ENCODE measurements around the gene OSBPL9.

Gene OSBPL9

DNA sequence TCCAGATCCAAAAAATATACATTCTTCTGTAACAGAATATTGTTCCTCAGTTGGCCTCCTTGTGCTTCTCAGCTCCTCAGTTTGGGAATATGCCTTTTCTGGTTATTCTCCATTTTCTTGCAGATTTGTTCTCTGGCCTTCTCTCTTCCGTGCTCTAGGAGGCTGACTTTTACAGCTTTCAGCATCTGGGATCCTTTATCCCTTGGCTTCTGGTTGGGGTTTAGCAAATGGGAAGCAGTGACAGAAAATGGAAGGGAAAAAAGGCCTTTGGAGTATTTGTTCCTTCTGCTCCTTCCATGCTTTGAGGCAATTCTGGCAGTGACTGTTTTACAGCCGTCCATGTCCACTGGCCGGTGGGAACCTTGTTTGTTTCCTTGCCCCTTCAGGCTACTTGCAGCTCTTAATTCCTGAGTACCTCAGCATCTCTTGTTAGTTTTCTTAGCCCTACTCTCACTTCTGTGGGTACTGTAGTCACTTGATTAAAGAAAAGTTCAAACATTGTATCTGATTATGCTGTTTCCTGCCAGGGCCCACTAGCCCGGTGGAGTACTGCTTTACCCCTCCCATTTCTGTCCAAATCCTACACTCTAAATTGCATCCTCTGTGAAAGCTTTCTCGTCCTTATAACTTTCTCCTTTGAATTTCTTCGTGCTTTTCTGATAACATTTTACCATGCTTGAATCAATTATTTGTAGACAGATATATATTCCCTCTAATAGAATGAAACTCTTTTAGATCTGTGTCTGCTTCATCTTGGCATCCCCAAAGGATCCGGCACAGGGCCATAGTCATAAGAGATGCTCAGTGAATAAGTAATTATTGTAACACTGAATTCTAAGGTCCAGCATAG, 118.2 kb downstream of the OSBPL9 start:
- no peak for DNase-seq (ENCODE audit: low read depth in 1 of 2, low spot score in 1 of 2)

DNA sequence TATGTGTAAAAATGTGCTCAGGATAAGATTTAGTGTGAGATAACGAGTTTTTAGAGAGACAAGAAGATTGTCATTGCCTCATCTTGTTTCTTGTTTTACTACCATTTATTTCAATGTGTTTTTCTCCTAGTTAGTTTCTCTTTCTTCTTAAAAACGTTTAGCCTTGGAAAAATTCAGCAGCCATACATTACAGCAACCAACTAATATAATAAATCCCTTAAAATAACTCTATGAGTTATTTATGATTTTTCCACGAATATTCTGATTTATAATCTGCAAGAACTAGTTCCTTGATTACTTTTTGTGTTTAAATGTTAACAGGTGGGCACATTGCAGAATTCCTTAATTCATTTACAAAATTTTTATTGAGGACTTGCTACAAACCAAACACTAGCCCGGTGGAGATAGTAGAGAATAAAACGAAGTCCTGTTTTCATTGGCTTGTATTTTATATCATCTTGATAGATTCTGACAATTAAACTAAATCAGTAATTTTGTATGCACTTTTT, 118.9 kb downstream of the OSBPL9 start:
- DNase-seq (ENCODE audit: low read depth in 1 of 2, low spot score in 1 of 2) = no peak

DNA sequence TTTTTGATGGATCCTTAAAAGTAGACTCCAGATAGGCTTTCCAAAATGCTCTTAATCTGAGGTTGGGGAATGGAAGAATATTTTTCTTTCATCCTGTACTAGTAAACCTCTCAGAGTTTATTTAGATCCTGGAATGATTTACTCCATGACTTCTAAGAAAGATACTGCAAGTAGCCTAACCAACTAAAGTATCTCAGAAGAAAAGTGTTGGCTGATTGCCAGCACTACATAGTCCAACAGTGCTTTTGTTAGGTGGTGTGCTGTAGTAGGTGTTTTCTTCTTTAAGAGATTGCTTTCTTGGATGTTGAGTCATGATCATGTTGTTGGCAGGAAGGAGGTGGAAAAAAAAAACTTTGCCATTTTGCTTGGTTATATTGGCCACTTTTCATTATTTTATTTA, 119.8 kb downstream of the OSBPL9 start:
- DNase-seq (ENCODE audit: low read depth in 1 of 2, low spot score in 1 of 2) = no peak

DNA sequence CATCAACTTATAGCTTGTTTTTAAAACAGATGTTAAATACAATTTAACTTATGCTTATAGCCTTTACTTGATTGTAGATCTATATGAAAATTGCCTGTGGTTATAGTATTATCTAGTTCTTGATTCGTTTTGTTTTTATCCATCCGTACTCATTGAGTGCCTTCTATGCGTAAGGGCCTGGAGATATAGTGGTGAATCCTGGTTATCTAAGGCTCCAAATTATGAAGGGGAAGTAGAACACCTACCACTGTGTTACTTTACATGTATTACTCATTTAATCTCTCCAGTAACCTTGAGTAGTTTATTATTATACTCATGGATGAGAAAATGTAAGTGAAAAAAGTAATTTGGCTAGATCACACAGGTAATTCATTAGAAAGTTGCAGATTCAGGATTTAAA, 121.8 kb downstream of the OSBPL9 start:
- DNase-seq (ENCODE audit: low read depth in 1 of 2, low spot score in 1 of 2) = no peak

DNA sequence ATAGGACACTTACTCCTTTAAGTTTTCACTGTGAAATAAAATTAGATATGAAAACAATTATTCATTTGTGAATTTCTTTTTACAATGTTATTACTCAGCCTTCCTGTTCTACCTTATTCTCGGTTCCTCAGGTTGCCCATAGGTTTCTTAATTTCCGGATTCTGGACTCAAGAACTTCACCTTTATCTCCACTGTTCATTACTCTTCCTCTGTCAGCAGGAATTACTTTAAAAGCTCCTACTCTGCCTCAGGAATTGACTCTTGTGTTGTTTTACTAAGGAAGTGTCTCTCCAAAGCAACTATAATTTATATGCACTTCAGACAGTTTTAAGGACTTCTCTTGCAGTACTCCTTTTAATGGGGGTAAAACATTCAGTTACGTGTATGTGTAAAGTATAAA, 123.8 kb downstream of the OSBPL9 start:
- DNase-seq (ENCODE audit: low read depth in 1 of 2, low spot score in 1 of 2) = no peak

DNA sequence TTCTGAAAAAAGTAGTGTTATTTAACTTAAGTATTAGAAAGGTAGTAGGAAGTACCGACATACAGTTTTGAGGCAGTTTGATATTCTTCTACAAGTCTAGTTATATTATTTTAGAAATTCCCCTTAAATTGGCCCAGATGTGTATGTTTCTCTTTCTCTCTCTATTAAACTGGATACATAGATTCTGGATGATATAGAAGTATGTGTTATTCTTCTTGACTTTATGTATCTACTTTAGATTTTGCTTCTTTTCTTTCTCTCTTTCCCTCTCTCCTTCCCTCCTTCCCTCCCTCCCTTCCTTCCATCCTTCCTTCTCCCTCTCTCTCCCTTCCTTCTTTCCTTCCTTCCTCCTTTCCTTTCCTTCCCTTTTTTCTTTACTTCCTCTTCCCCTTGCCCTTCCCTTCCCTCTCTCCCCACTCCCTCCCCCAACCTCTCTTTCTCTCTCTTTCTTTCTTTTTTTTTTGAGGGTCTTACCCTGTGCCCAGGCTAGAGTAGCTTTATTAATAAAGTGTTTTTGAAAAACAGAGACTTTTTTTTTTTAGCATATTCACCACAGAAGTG, 124.3 kb downstream of the OSBPL9 start:
- DNase-seq (ENCODE audit: low read depth in 1 of 2, low spot score in 1 of 2) = no peak

DNA sequence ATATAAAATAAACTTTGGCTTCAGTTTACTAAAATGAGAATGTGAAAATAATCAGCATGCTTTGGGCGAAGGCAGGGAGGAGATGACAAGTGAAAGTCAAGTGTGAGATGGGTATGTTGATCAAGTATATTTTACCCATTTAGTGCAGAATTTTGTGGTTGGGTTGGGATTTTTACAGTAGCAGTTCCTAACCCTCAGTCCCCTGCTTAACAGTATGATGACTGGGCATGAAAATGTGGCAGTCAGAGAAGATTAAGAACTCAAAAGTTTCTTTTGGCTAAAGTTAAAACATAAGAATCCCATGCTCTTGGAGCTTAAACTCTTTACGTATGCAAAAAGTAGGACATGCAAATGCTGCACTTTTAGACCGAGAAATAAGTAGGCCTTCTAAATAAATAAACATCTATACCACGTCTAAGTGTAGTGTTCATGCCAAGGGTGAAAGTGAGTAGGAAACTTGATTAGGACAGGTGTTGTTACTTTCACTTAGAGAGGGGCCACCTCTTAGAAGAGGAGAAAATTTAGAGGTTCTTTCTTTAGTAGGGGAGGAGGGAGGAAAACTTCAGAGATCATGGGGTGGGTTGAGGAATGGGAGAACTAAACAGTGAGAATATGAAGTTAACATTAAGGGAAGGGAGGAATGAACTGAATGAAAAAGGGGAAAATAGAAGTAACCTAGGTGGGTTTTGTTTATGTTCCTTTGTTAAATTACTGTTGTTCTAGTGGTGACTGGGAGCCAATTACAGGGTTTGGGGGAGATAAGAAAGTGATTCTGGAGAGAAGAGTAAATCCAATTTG, 127.8 kb downstream of the OSBPL9 start:
- no peak for DNase-seq (ENCODE audit: low read depth in 1 of 2, low spot score in 1 of 2)

DNA sequence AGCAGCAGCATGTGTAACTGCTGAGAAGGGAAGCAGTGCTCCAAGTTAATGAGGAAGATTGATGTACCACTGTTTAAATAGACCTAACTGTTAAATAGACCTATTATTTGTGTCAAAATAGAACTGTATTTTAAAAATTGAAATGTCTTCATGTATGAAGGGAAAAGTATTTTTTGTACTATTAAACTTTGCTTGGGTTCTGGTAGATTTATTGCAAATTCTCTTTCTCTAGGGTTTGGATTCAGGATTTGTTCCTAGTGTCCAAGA, 128.3 kb downstream of the OSBPL9 start:
- DNase-seq (ENCODE audit: low read depth in 1 of 2, low spot score in 1 of 2) = no peak

DNA sequence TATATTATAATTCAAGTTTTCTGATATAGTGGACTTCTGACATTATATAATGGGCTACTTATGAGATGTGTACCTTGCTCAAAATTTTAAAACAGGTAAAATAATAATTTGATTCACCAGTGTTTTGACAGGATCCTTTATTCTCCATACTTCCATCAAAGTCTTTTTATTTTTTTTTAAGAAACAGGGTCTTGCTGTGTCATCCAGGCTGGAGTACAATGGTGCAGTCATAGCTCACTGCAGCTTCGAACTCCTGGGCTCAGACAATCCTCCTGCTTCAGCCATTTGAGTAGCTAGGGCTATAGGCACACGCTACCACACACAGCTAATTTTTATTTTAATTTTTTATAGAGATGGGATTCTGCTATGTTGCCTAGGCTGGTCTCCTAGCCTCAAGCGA, 132.3 kb downstream of the OSBPL9 start:
- DNase-seq (ENCODE audit: low read depth in 1 of 2, low spot score in 1 of 2) = no peak

DNA sequence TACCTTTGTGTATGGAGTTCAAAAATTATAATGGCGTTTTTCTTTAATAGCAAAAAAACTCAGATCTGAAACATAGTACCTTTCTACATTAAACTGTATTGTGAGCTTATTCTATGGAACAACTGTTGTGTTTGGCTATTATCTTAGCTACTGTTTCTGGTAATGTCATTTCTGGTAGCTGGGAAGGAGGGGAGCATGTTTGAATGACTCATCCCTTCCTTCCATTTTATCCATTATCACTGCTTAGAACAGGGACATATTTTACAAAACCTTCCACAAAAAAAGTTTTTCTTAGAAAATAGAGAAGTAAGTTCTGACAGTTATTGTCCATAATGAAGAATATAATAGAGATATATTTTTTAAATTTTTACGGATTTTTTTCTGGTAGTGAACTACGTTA, 133.3 kb downstream of the OSBPL9 start:
- DNase-seq (ENCODE audit: low read depth in 1 of 2, low spot score in 1 of 2) = no peak

DNA sequence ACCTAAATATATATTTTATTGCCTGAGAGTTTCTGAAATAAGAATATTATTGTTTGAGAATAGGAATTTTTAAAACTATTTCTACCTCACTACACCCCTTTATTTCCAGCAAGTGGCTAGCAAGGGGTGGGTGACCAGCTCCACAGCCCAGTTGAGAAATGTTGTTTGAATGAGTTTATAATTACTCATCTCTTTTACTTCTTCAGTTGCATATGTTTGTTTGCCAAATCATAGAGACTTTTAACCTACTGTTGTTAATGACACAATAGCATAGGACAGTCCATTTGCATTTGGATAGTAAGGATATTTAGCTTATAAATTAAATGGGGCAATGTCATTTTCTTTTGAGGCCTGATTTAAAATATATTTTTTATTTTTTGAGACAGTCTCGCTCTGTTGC, 133.8 kb downstream of the OSBPL9 start:
- no peak for DNase-seq (ENCODE audit: low read depth in 1 of 2, low spot score in 1 of 2)

DNA sequence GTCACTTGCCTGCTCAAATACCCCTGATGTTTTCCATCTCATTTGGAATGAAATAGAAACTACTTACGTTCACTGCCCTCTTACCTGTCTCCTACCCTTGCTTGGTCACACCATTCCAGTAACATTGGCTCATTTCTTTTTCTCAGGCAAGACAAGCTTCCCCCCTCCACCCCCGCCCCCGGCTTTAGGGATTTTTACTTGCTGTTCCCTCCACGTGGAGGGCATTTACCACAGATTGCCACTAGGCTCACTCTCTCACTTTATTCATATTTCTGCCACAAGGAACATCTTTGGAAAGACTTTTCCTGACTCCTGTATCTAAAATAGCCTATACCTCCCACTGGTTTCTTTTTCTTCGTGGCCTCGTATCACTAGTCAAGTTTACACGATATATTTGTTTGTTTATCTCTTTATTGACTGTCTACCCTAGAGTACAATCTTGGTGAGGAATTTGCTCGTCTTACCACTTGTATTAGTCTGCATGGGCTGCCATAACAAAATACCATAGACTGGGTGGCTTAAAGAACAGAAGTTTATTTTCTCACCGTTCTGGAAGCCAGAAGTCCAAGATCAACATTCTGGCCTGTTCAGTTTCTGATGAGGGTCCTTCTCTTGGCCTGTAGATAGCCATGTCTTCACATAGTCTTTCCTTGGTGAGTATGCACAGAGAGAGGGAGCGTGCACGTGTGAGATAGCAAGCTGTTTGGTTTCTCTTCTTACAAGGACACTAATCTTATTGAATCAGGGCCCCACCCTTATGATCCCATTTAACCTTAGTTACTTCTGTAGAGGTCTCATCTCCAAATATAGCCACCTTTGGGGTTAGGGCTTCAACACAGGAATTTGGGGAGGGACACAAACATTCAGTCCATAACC, 135.4 kb downstream of the OSBPL9 start:
- no peak for DNase-seq (ENCODE audit: low read depth in 1 of 2, low spot score in 1 of 2)

DNA sequence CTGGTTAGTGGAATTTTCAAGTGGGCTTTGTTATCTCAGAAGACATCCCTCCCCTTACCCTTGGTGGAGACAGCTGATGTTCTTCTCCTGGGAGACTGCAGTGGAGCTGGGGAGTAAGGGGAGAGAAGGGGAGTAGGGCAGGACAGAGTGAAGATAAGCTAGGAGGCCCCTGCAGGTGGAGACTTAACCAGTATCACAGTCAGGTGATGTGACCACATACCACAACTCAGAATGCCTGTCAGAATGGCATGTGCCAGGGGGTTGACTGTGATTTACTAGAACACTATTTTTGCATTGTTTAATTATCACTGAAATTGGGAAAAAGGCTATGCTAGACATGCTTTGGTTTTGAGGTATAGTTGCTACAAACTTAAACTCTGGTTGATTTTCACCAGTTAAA, 137.1 kb downstream of the OSBPL9 start:
- no peak for DNase-seq (ENCODE audit: low read depth in 1 of 2, low spot score in 1 of 2)

DNA sequence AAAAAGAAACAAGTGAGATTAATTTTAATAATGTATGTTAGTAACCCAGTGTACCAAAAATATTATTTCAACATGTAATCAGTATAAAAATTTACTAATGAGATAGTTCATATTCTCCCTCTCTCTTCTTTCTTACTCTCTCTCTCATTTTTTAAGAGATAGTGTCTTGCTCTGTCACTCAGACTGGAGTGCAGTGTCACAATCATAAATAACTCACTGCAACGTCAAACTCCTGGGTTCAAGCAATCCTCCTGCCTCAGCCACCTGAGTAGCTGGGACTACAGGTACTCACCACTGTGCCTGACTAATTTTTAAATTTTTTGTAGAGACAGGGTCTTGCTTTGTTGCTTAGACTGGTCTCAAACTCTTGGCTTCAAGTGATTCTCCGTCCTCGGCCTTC, 137.8 kb downstream of the OSBPL9 start:
- DNase-seq (ENCODE audit: low read depth in 1 of 2, low spot score in 1 of 2) = no peak

DNA sequence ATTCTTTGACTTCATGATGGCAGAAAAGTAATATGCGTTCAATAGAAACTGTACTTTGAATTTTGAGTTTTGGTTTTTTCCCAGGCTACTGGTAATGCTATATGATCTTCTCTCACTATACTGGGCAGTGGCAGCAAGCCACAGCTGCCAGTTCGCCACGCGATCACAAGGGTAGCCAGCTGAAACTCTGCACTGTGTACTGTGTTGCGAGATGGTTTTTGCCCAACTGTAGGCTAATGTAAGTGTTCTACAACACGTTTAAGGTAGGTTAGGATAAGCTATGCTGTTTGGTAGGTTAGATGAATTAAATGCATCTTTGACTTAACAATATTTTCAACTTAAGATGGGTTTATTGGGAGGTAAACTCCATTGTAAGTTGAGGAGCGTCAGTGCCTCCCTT, 138.5 kb downstream of the OSBPL9 start:
- DNase-seq (ENCODE audit: low read depth in 1 of 2, low spot score in 1 of 2) = no peak

DNA sequence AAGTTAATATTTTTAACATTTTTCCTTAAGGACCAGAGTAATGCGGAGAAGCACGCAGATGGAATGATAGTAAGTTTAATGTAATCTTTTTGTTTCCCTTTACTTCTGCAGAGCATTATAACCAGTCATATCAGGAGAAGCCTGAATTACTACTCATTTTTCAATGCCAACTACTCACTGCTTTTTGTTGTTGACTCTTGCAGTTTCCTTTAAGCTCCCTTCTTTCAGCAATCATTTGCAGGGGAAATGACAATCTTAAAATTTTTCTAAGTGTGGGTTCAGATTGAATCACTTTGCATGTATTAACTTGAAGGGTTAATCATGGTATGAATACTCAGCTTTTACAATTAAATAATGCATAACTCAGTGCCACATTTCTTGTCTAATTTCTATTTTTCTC, 139.4 kb downstream of the OSBPL9 start:
- no peak for DNase-seq (ENCODE audit: low read depth in 1 of 2, low spot score in 1 of 2)

DNA sequence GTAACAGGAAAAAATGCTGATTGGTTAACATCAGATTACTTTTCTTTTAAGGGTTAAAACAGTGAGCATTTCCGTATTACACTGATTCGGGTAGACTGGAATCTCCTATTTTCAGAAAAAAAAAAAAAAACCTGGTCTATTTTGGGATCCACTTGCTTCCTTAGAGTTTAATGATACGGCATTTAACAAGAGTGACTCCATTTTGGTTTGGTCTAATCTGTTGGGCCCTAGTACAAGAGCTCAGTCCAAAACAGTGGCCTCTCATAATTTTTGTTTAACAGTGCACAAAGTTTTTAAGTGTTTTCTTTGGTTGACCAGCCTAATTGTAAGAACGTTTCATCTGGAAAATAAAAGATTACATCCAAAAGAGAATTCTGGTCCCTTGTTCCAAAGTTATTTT, 141.4 kb downstream of the OSBPL9 start:
- DNase-seq (ENCODE audit: low read depth in 1 of 2, low spot score in 1 of 2) = no peak

DNA sequence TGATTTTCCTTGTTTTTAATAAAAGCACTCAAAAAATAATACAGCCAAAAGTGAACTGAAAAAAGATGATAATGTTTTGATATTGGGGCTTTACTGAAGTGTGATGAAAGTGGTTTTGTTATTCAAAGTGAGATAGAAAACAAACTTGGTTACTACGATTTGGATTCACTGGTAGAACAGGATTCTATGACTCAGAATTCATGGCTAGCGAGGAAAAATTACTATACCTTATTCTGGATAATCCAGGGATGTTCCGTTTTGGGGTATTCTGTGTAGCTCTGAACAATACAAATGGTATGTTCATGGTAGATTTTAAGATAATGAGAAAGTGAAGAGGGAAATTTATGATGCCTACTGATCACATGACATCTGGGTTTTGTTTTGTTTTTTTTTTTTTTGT, 144.0 kb downstream of the OSBPL9 start:
- DNase-seq (ENCODE audit: low read depth in 1 of 2, low spot score in 1 of 2) = no peak

DNA sequence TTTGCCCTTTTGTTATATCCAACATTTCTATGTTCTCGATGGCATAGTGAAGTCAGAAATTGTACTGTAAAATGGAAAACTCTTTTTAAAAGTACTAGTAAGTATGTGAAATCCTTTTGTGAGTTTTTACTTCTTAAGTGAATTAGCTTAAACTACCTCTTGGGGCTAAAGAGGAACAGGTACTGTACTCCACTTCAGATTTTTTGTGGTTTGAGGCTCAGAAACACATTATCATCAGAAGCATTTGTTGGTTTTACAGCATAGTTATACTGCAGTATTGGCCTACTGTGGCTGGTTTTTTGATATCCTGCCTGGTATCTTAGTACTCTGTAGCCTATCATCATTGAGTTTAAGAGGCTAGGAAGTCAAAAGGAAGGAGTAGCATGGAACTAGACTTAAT, 144.5 kb downstream of the OSBPL9 start:
- DNase-seq (ENCODE audit: low read depth in 1 of 2, low spot score in 1 of 2) = no peak

DNA sequence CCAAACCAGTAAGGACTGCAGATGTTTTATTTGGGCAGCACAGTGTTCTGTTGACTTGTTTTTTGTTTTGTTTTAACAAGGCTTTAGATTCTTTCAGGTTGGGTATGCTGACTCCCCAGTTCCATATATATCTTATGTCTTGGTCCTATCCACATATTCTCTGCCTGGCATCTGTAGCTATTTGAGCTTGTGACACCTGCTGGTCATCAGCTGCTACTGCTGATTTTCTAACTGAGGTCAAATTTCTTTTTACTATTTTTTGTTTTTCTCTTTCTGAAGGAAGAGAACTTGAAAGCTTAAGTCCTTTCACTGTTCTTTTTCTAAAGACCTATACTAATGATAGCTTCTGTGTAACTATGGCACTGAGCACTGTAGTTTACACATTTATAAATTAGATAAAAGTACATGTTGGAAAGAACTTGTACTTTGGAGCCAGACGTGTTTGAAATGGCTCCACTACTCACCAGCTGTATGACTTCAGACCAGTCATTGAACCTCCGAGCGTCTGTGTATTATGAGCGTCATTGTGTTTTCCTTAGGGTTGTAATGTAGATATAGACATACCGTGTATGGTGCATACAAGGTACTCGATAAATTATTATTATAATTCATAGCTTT, 152.2 kb downstream of the OSBPL9 start:
- DNase-seq (ENCODE audit: low read depth in 1 of 2, low spot score in 1 of 2) = no peak

DNA sequence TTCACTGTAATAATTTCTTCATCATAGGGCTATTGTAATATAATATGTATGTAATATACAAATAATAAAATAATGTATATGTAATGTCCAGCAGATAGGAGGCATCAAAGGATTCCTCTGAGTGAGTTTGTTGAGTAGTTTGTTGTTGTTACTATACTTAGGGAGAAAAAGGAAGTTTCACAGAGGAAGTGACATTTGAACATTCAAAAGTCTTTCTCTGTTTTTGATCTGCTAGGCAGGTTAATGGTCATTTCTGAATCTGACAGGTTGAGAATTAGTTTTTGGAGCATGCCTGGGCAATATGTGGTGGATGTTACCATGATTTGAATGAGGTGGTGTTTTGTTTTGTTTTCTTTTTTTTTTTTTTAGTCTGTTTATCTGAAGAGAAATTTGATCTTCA, 159.5 kb downstream of the OSBPL9 start:
- no peak for DNase-seq (ENCODE audit: low read depth in 1 of 2, low spot score in 1 of 2)

All from activated T-helper 1 cell treated with anti-CD3 and anti-CD28 coated beads, Interleukin-2, amount 50 U/mL, for 16 hours (primary cell).